HCT116 (cell line): ENCODE measurements around the gene IL26. TPM values are rescaled to one million over a fixed set of nuclear protein-coding genes. Genes with fewer than 3 reads are reported as not detected.
A peak's percentile ranks its signal among the peaks of the same experiment; 100 is the strongest.

Source experiments
- ATAC-seq: fragments of 200-7000 bp; cut with Tn5 transposase; 2 replicates; pipeline ENCODE4 v1.9.1; 2020; ENCODE audit warnings: mild to moderate bottlenecking, moderate library complexity
- BruUV-seq: library from RNA; stranded (reverse); fragments of 400-500 nt; replicated peaks from 2 replicates; lab custom pipeline; 2021; lab: Mats Ljungman, UMichigan
- CTCF ChIA-PET: fragments of 300-600 bp; sonication (Branson Sonifier 250); formaldehyde crosslinking; loops from one replicate; lab custom pipeline; 2021; ENCODE audit warnings: antibody characterized with exemption; lab: Charles Lee
- POLR2A ChIA-PET: fragments of 300-600, 350-600 bp; sonication (Branson Sonifier 250); formaldehyde crosslinking; loops from one replicate; lab custom pipeline; 2021; ENCODE audit warnings: antibody characterized with exemption; lab: Charles Lee
- RAD21 ChIA-PET, 2 experiments: fragments of 300-600 bp; sonication (Branson Sonifier 250); formaldehyde crosslinking; loops; one replicate each; lab custom pipeline; 2023; ENCODE audit warnings: low total read pairs in 2 of 2; ENCODE audit not compliant: uncharacterized antibody in 2 of 2, unreplicated experiment in 2 of 2, low non-redundant PET in 1 of 2; lab: Charles Lee
- DNase-seq: peaks from one replicate; pipeline ENCODE4 v3.0.0-alpha.2; 2010; ENCODE audit warnings: low read depth, low spot score
- H2AFZ ChIP-seq: fragments of 200-600 bp; shearing (Covaris generic), sonication (generic); 2 replicates; pipeline ENCODE4 v1.6.1; 2017; ENCODE audit warnings: low read depth, mixed run types, mixed read lengths, antibody characterized with exemption, low read length; ENCODE audit not compliant: poor library complexity, severe bottlenecking
- H3K27ac ChIP-seq: 2 replicates; pipeline ENCODE4 v1.5.1; 2012; ENCODE audit warnings: low read depth, low read length
- H3K27me3 ChIP-seq: fragments of 200-600 bp; sonication (generic); 2 replicates; pipeline ENCODE4 v1.6.1; 2016; ENCODE audit warnings: mixed run types, low read length, mixed read lengths; ENCODE audit not compliant: insufficient read depth
- H3K36me3 ChIP-seq, 2 experiments: fragments of 200-500 bp in 1 of 2; fragments of 200-600 bp in 1 of 2; sonication (Bioruptor generic) in 1 of 2; sonication (generic) in 1 of 2; 2 replicates each; pipeline versions ENCODE4 v1.5.1 to v1.6.1; 2014 to 2016; ENCODE audit warnings: low read length in 2 of 2, inconsistent platforms in 1 of 2, mixed read lengths in 1 of 2, mixed run types in 1 of 2; ENCODE audit not compliant: insufficient read depth in 2 of 2, control insufficient read depth in 1 of 2
- H3K4me1 ChIP-seq, 2 experiments: fragments of 200-600 bp in 1 of 2; sonication (generic) in 1 of 2; 2 replicates each; pipeline versions ENCODE4 v1.5.1 to v1.6.1; 2012 to 2017; ENCODE audit warnings: low read length in 2 of 2, inconsistent platforms in 1 of 2, mild to moderate bottlenecking in 1 of 2, mixed read lengths in 1 of 2, mixed run types in 1 of 2, moderate library complexity in 1 of 2; ENCODE audit not compliant: insufficient read depth in 2 of 2, control insufficient read depth in 1 of 2
- H3K4me2 ChIP-seq: fragments of 200-600 bp; sonication (generic); 2 replicates; pipeline ENCODE4 v1.6.1; 2017; ENCODE audit warnings: mixed run types, low read length, mixed read lengths
- H3K4me3 ChIP-seq, 2 experiments: fragments of 200-600 bp in 1 of 2; sonication (generic) in 1 of 2; replicated peaks in 1 of 2; 2 replicates each; pipeline ENCODE4 v1.5.1; 2011 to 2016; ENCODE audit warnings: low read length in 2 of 2, control low read depth in 1 of 2, low read depth in 1 of 2, mild to moderate bottlenecking in 1 of 2, mixed read lengths in 1 of 2, mixed run types in 1 of 2
- H3K79me2 ChIP-seq: fragments of 200-600 bp; sonication (generic); 2 replicates; pipeline ENCODE4 v1.6.1; 2017; ENCODE audit warnings: mild to moderate bottlenecking, mixed run types, low read length, moderate library complexity, mixed read lengths; ENCODE audit not compliant: insufficient read depth
- H3K9ac ChIP-seq: fragments of 200-600 bp; sonication (generic); 2 replicates; pipeline ENCODE4 v1.6.1; 2016; ENCODE audit warnings: low read length, mixed read lengths
- H3K9me2 ChIP-seq: fragments of 200-600 bp; sonication (generic), shearing (Covaris generic); 2 replicates; pipeline ENCODE4 v1.6.1; 2017; ENCODE audit warnings: mixed run types, mild to moderate bottlenecking, moderate library complexity; ENCODE audit not compliant: insufficient read depth
- H3K9me3 ChIP-seq, 2 experiments: fragments of 200-500 bp in 1 of 2; fragments of 200-600 bp in 1 of 2; sonication (Bioruptor generic) in 1 of 2; sonication (generic) in 1 of 2; 2 replicates each; pipeline ENCODE4 v1.6.1; 2014 to 2017; ENCODE audit warnings: low read length in 2 of 2, mixed read lengths in 2 of 2, inconsistent platforms in 1 of 2, low read depth in 1 of 2, mild to moderate bottlenecking in 1 of 2, mixed run types in 1 of 2, moderate library complexity in 1 of 2; ENCODE audit not compliant: control insufficient read depth in 1 of 2, insufficient read depth in 1 of 2
- H4K20me1 ChIP-seq: fragments of 200-600 bp; sonication (generic), shearing (Covaris generic); 2 replicates; pipeline ENCODE4 v1.6.1; 2017; ENCODE audit warnings: mixed run types, mild to moderate bottlenecking, moderate library complexity; ENCODE audit not compliant: insufficient read depth
- CBX3 ChIP-seq: IDR thresholded peaks from 2 replicates; pipeline ENCODE4 v1.6.1; 2012; ENCODE audit warnings: low read depth
- CEBPB ChIP-seq: IDR thresholded peaks from 2 replicates; pipeline ENCODE4 v1.6.1; 2012; ENCODE audit warnings: low read depth
- CTCF ChIP-seq, 3 experiments: fragments of 200-600 bp in 1 of 3; sonication (generic) in 1 of 3; IDR thresholded peaks in 2 of 3; conservative IDR thresholded peaks in 1 of 3; 2 replicates each; pipeline ENCODE4 v1.5.1; 2012 to 2017; ENCODE audit warnings: low read depth in 2 of 3, low read length in 2 of 3, antibody characterized with exemption in 1 of 3, borderline replicate concordance in 1 of 3, control low read depth in 1 of 3, mild to moderate bottlenecking in 1 of 3, mixed read lengths in 1 of 3, mixed run types in 1 of 3, moderate library complexity in 1 of 3; ENCODE audit not compliant: insufficient read depth in 1 of 3
- EGR1 ChIP-seq: IDR thresholded peaks from 2 replicates; pipeline ENCODE4 v1.6.1; 2012; ENCODE audit warnings: low read depth
- ELF1 ChIP-seq: IDR thresholded peaks from 2 replicates; pipeline ENCODE4 v1.6.1; 2012; ENCODE audit warnings: low read depth, borderline replicate concordance
- EZH2 ChIP-seq: fragments of 200-600 bp; sonication (generic); IDR thresholded peaks from 2 replicates; pipeline ENCODE4 v1.6.1; 2017; ENCODE audit warnings: antibody characterized with exemption, mixed run types
- POLR2A ChIP-seq: IDR thresholded peaks from 2 replicates; pipeline ENCODE4 v1.7.0; 2011; ENCODE audit warnings: borderline replicate concordance; ENCODE audit not compliant: insufficient read depth, insufficient read length; ENCODE audit errors: extremely low read depth
- POLR2AphosphoS5 ChIP-seq: IDR thresholded peaks from 2 replicates; pipeline ENCODE4 v1.6.1; 2011; ENCODE audit warnings: mild to moderate bottlenecking, low read depth, low read length, moderate library complexity
- SIN3A ChIP-seq: IDR thresholded peaks from 2 replicates; pipeline ENCODE4 v1.6.1; 2012; ENCODE audit warnings: low read depth
- SP1 ChIP-seq: IDR thresholded peaks from 2 replicates; pipeline ENCODE4 v1.6.1; 2012; ENCODE audit warnings: low read depth
- SRF ChIP-seq: IDR thresholded peaks from 2 replicates; pipeline ENCODE4 v1.6.1; 2012; ENCODE audit warnings: low read depth
- YY1 ChIP-seq: IDR thresholded peaks from 2 replicates; pipeline ENCODE4 v1.6.1; 2011; ENCODE audit warnings: low read length, low read depth, moderate library complexity, mild to moderate bottlenecking; ENCODE audit not compliant: insufficient replicate concordance; ENCODE audit errors: extremely low read depth
- ZNF274 ChIP-seq: fragments of 200-500 bp; sonication (Bioruptor generic); IDR thresholded peaks from 2 replicates; pipeline ENCODE4 v1.6.1; 2014; ENCODE audit warnings: mild to moderate bottlenecking, low read depth, low read length, inconsistent platforms
- intact Hi-C: fragments of 100-400 bp; cut with micrococcal nuclease; formaldehyde crosslinking; loops from 2 replicates; pipeline ENCODE4 v1.10.0; 2022
- total RNA-seq: library from RNA; stranded (reverse); gene quantifications from one replicate; pipeline ENCODE4 v1.2.1, GENCODE V29; 2021; ENCODE audit not compliant: unreplicated experiment
- TF ChIP-seq, protein P1 (sequence below): IDR thresholded peaks from 2 replicates; pipeline ENCODE4 v1.6.1; 2012
- TF ChIP-seq, protein P2 (sequence below): IDR thresholded peaks from 2 replicates; pipeline ENCODE4 v1.6.1; 2011; ENCODE audit warnings: mild to moderate bottlenecking, low read length, moderate library complexity; ENCODE audit not compliant: insufficient replicate concordance; ENCODE audit errors: extremely low read depth

Gene IL26
- total RNA-seq, 1 experiment from 2014 or later, result not detected

GRCh38 chr12:68240079-68240478 lies 14.5 kb upstream of the IL26 start:
- no peak for DNase-seq
- ATAC-seq, result 0 out of 2 replicates have a peak, but pooled peaks have one; percentile 11
- H2AFZ ChIP-seq, result no peak overlapping the region
- intact Hi-C loops, result no loop called here
- BruUV-seq, result no TSS peak
- H3K9me2 ChIP-seq, result no peaks in the 10 kb centered on the region
- H3K4me3 ChIP-seq, result no peak overlapping the region
- no peaks in the 10 kb centered on the region for H3K79me2 ChIP-seq
- H4K20me1 ChIP-seq, result no peaks in the 10 kb centered on the region
- H3K4me1 ChIP-seq, result peaks cover 0 to 4% of the 10 kb centered on the region in 2 experiments; a peak in 1 of 4 replicates
- POLR2A ChIA-PET, result no interaction called here
- RAD21 ChIA-PET, result no interaction called here
- CTCF ChIA-PET, result no interaction called here
- H3K4me2 ChIP-seq, result no peak overlapping the region
- H3K27ac ChIP-seq, result no peak overlapping the region
- no peak for TF ChIP-seq POLR2A
- no peak for TF ChIP-seq ELF1
- no peak for TF ChIP-seq SP1
- no peak for TF ChIP-seq EZH2
- no peak for TF ChIP-seq CTCF (IDR thresholded peaks at IDR 0.05 in 2 of 3, conservative IDR thresholded peaks at IDR 0.05 in 1 of 3; ENCODE audit: borderline replicate concordance in 1 of 3, insufficient read depth in 1 of 3, low read depth in 2 of 3, low read length in 2 of 3)
- no peak for TF ChIP-seq SIN3A
- TF ChIP-seq CEBPB, result no peak
- TF ChIP-seq, protein P1, sequence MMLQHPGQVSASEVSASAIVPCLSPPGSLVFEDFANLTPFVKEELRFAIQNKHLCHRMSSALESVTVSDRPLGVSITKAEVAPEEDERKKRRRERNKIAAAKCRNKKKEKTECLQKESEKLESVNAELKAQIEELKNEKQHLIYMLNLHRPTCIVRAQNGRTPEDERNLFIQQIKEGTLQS, result no peak
- TF ChIP-seq, protein P2, sequence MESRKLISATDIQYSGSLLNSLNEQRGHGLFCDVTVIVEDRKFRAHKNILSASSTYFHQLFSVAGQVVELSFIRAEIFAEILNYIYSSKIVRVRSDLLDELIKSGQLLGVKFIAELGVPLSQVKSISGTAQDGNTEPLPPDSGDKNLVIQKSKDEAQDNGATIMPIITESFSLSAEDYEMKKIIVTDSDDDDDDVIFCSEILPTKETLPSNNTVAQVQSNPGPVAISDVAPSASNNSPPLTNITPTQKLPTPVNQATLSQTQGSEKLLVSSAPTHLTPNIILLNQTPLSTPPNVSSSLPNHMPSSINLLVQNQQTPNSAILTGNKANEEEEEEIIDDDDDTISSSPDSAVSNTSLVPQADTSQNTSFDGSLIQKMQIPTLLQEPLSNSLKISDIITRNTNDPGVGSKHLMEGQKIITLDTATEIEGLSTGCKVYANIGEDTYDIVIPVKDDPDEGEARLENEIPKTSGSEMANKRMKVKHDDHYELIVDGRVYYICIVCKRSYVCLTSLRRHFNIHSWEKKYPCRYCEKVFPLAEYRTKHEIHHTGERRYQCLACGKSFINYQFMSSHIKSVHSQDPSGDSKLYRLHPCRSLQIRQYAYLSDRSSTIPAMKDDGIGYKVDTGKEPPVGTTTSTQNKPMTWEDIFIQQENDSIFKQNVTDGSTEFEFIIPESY, result no peak
- no peak for TF ChIP-seq SRF
- TF ChIP-seq CBX3, result no peak
- no peak for TF ChIP-seq ZNF274
- no peak for TF ChIP-seq YY1
- no peak for TF ChIP-seq EGR1
- TF ChIP-seq POLR2AphosphoS5, result no peak
- no peaks in the 10 kb centered on the region for H3K36me3 ChIP-seq
- H3K9me3 ChIP-seq, result no peaks in the 10 kb centered on the region
- no peaks in the 10 kb centered on the region for H3K27me3 ChIP-seq
- no peak overlapping the region for H3K9ac ChIP-seq
